SU-DHL-6 (cell line): ENCODE measurements around the gene SEPTIN12.
A peak's percentile ranks its signal among the peaks of the same experiment; 100 is the strongest.

ENCODE experiments used
- H2AFZ ChIP-seq: fragments of 200-600 bp; sonication (generic); 2 replicates; pipeline ENCODE4 v1.6.1; 2014; ENCODE audit warnings: low read depth, mild to moderate bottlenecking, moderate library complexity, mixed read lengths, antibody characterized with exemption, low read length; ENCODE audit not compliant: severe bottlenecking
- H3F3A ChIP-seq: fragments of 200-600 bp; shearing (Covaris generic); 2 replicates; pipeline ENCODE4 v1.6.0; 2016; ENCODE audit warnings: antibody characterized with exemption, mild to moderate bottlenecking; ENCODE audit not compliant: insufficient read depth
- H3K27ac ChIP-seq: fragments of 200-600 bp; sonication (generic); 2 replicates; pipeline ENCODE4 v1.5.1; 2016; ENCODE audit warnings: low read depth, mild to moderate bottlenecking, low read length, moderate library complexity, mixed read lengths
- H3K27me3 ChIP-seq: fragments of 200-600 bp; sonication (generic), shearing (Covaris generic); 2 replicates; pipeline ENCODE4 v1.6.0; 2014; ENCODE audit warnings: mild to moderate bottlenecking, low read length
- H3K36me3 ChIP-seq: fragments of 200-600 bp; sonication (generic); 2 replicates; pipeline ENCODE4 v1.6.1; 2014; ENCODE audit warnings: mild to moderate bottlenecking, low read length, mixed read lengths
- H3K4me2 ChIP-seq: fragments of 300-600, 200-600 bp; shearing (Covaris generic), sonication (generic); 2 replicates; pipeline ENCODE4 v1.6.0; 2014; ENCODE audit warnings: low read length, low read depth, mild to moderate bottlenecking; ENCODE audit not compliant: poor library complexity, severe bottlenecking
- H3K4me3 ChIP-seq: fragments of 200-600 bp; sonication (generic); 2 replicates; pipeline ENCODE4 v1.5.1; 2014; ENCODE audit warnings: antibody characterized with exemption, low read length, mild to moderate bottlenecking, mixed read lengths; ENCODE audit not compliant: insufficient read depth, poor library complexity, severe bottlenecking
- H3K79me2 ChIP-seq: fragments of 200-600 bp; sonication (generic); 2 replicates; pipeline ENCODE4 v1.6.1; 2014; ENCODE audit warnings: mild to moderate bottlenecking, low read length, moderate library complexity; ENCODE audit not compliant: insufficient read depth
- H3K9ac ChIP-seq: fragments of 200-600 bp; sonication (generic); 2 replicates; pipeline ENCODE4 v1.7.0; 2014; ENCODE audit warnings: mild to moderate bottlenecking, low read length
- H3K9me2 ChIP-seq: fragments of 200-600 bp; sonication (generic); replicated peaks from 2 replicates; pipeline ENCODE4 v1.6.1; 2014; ENCODE audit warnings: low read length; ENCODE audit not compliant: insufficient read depth
- H3K9me3 ChIP-seq: fragments of 200-600 bp; sonication (generic); 2 replicates; pipeline ENCODE4 v1.6.1; 2014; ENCODE audit warnings: low read length, mixed read lengths; ENCODE audit not compliant: insufficient read depth
- H4K20me1 ChIP-seq: fragments of 200-600 bp; sonication (generic); 2 replicates; pipeline ENCODE4 v1.6.1; 2014; ENCODE audit warnings: low read depth, mild to moderate bottlenecking, antibody characterized with exemption, low read length, moderate library complexity, mixed read lengths
- CTCF ChIP-seq: fragments of 200-600 bp; sonication (generic); IDR thresholded peaks from one replicate; pipeline ENCODE4 v1.5.1; 2017; ENCODE audit warnings: antibody characterized with exemption, mild to moderate bottlenecking, low read length, moderate library complexity; ENCODE audit not compliant: insufficient read depth, poor library complexity, severe bottlenecking
- EZH2phosphoT487 ChIP-seq: fragments of 200-600 bp; sonication (generic), shearing (Covaris generic); conservative IDR thresholded peaks from 2 replicates; pipeline ENCODE4 v1.6.1; 2018; ENCODE audit warnings: mild to moderate bottlenecking, antibody characterized with exemption, low read length, moderate library complexity, mixed read lengths

The SEPTIN12 gene

GRCh38 chr16:4734063-4734729 is 53.9 kb downstream of the SEPTIN12 start, which contains the start of the genes ANKS3 and DNAAF8:
Gene ANKS3 (minus strand): TSS chr16:4734271. CDS start chr16:4730149, 4,122 bp downstream.
Gene DNAAF8 (plus strand): TSS chr16:4734537. CDS start chr16:4736515, 1,978 bp downstream.
- H3K9me3 ChIP-seq = no peaks in the 10 kb centered on the region
- no peaks in the 10 kb centered on the region for H3K79me2 ChIP-seq
- TF ChIP-seq CTCF = no peak
- no peak for TF ChIP-seq EZH2phosphoT487
- H3K9ac ChIP-seq = peak within 1 kb of the TSS; percentile 83
- H3K4me2 ChIP-seq = peak within 1 kb of the TSS; percentile 81
- peak within 1 kb of the TSS; percentile 95 for H2AFZ ChIP-seq
- no peaks in the 10 kb centered on the region for H3K36me3 ChIP-seq
- no peaks in the 10 kb centered on the region for H3K9me2 ChIP-seq
- H3F3A ChIP-seq = 0 out of 2 replicates have a peak, but pooled peaks cover 12% of the 10 kb centered on the region
- peak within 1 kb of the TSS; percentile 90 for H3K4me3 ChIP-seq
- no peaks in the 10 kb centered on the region for H3K27me3 ChIP-seq
- H4K20me1 ChIP-seq = no peaks in the 10 kb centered on the region
- H3K27ac ChIP-seq = peak within 1 kb of the TSS; percentile 67

GRCh38 chr16:4733747-4734062 is 54.4 kb downstream of the SEPTIN12 start:
- Histone ChIP-seq H4K20me1 (no peaks in the 10 kb centered on the region), H2AFZ (peak overlapping the region; percentile 95)
- TF ChIP-seq CTCF (no peak), EZH2phosphoT487 (no peak)

GRCh38 chr16:4733211-4733742 is 54.9 kb downstream of the SEPTIN12 start:
- Histone ChIP-seq H3K9ac (peak overlapping the region; percentile 83), H2AFZ (peak overlapping the region; percentile 95), H3K4me3 (peak overlapping the region; percentile 90), H3F3A (0 out of 2 replicates have a peak, but pooled peaks cover 12% of the 10 kb centered on the region), H3K4me2 (peak overlapping the region; percentile 81), H3K79me2 (no peaks in the 10 kb centered on the region), H3K27ac (peak overlapping the region; percentile 67), H3K9me3 (no peaks in the 10 kb centered on the region), H3K9me2 (no peaks in the 10 kb centered on the region), H4K20me1 (no peaks in the 10 kb centered on the region), H3K36me3 (no peaks in the 10 kb centered on the region), H3K27me3 (no peaks in the 10 kb centered on the region)
- TF ChIP-seq EZH2phosphoT487 (no peak), CTCF (no peak)

More at GRCh38 chr16:4733747-4734062, 54.4 kb downstream of the SEPTIN12 start:
- no peaks in the 10 kb centered on the region for H3K79me2 ChIP-seq
- H3F3A ChIP-seq = 0 out of 2 replicates have a peak, but pooled peaks cover 12% of the 10 kb centered on the region
- H3K27me3 ChIP-seq = no peaks in the 10 kb centered on the region
- no peaks in the 10 kb centered on the region for H3K36me3 ChIP-seq
- no peaks in the 10 kb centered on the region for H3K9me2 ChIP-seq
- peak overlapping the region; percentile 83 for H3K9ac ChIP-seq
- peak overlapping the region; percentile 67 for H3K27ac ChIP-seq
- H3K4me2 ChIP-seq = peak overlapping the region; percentile 81
- no peaks in the 10 kb centered on the region for H3K9me3 ChIP-seq
- peak overlapping the region; percentile 90 for H3K4me3 ChIP-seq
